Spleen (tissue), 11 donors: ENCODE results near the gene G6PD. TPM values are rescaled to one million over a fixed set of nuclear protein-coding genes. Genes with fewer than 3 reads are reported as not detected.
A peak's percentile ranks its signal among the peaks of the same experiment; 100 is the strongest.

Experiments
- DNase-seq: peaks from one replicate; pipeline ENCODE4 v3.0.0-alpha.2; 2020
- H3K27ac ChIP-seq, 8 donors: fragments of 200-600 bp; sonication (generic) in 7 of 8; 1 replicate in 4 of 8; 2 replicates in 4 of 8; pipeline versions ENCODE4 v1.5.0 to v1.8.0; 2016 to 2021; ENCODE audit warnings: inconsistent platforms in 4 of 8, mild to moderate bottlenecking in 4 of 8, moderate library complexity in 1 of 8
- H3K27me3 ChIP-seq, 7 donors: fragments of 200-600 bp; sonication (generic) in 6 of 7; replicated peaks in 1 of 7; 1 replicate in 4 of 7; 2 replicates in 3 of 7; pipeline versions ENCODE4 v1.5.0 to v1.8.0; 2016 to 2021; ENCODE audit warnings: inconsistent platforms in 3 of 7, mild to moderate bottlenecking in 1 of 7
- H3K36me3 ChIP-seq, 6 donors: fragments of 200-600 bp; sonication (generic) in 5 of 6; 1 replicate in 4 of 6; 2 replicates in 2 of 6; pipeline versions ENCODE4 v1.5.0 to v1.8.0; 2016 to 2021; ENCODE audit warnings: inconsistent platforms in 2 of 6
- H3K4me1 ChIP-seq, 6 donors: fragments of 200-600 bp; sonication (generic) in 5 of 6; 1 replicate in 3 of 6; 2 replicates in 3 of 6; pipeline versions ENCODE4 v1.5.0 to v1.8.0; 2016 to 2021; ENCODE audit warnings: inconsistent platforms in 3 of 6
- H3K4me3 ChIP-seq, 8 donors: fragments of 200-600 bp; sonication (generic) in 7 of 8; 1 replicate in 4 of 8; 2 replicates in 4 of 8; pipeline versions ENCODE4 v1.5.0 to v1.8.0; 2016 to 2021; ENCODE audit warnings: inconsistent platforms in 4 of 8, mild to moderate bottlenecking in 4 of 8, moderate library complexity in 2 of 8
- H3K9me3 ChIP-seq, 8 donors: fragments of 200-600 bp; sonication (generic) in 7 of 8; 1 replicate in 4 of 8; 2 replicates in 4 of 8; pipeline versions ENCODE4 v1.5.0 to v1.8.0; 2016 to 2021; ENCODE audit warnings: inconsistent platforms in 4 of 8
- POLR2A ChIP-seq, 3 donors: fragments of 450-650 bp; IDR thresholded peaks; one replicate each; pipeline ENCODE4 v1.5.1; 2017; ENCODE audit warnings: antibody characterized with exemption in 3 of 3, mild to moderate bottlenecking in 1 of 3
- POLR2AphosphoS5 ChIP-seq, 3 donors: sonication (generic); formaldehyde crosslinking; IDR thresholded peaks; one replicate each; pipeline ENCODE4 v1.5.1; 2017; ENCODE audit warnings: antibody characterized with exemption in 3 of 3
- WGBS, 5 donors: extraction: QIAGEN DNeasy Blood & Tissue Kit in 3 of 5; methylation state at CpG; one replicate each; pipeline versions ENCODE4 v1.1.5 to v1.1.7; 2013 to 2018; 5-methylcytosine and 5-hydroxymethylcytosine counted together
- intact Hi-C: fragments of 100-400 bp; cut with DNase I; formaldehyde crosslinking; loops from one replicate; pipeline ENCODE4 v1.15.0; 2023; ENCODE audit warnings: low total_unique reads
- polyA plus RNA-seq, 3 donors: library from polyadenylated mRNA; stranded (reverse); fragments of 200-250 nt; gene quantifications; one replicate each; pipeline ENCODE4 v1.2.1, GENCODE V29; 2013
- total RNA-seq, 7 donors: library from RNA; depleted of rRNA in 3 of 7; stranded (reverse); fragments of >200 nt in 3 of 7; fragmentation: NEBNext Ultra II Directional in 4 of 7; extraction: Animal tissue kit (Norgen Biotek cat#: 25700) in 4 of 7; gene quantifications; one replicate each; pipeline versions ENCODE4 v1.1.0 to v1.2.1, GENCODE V29; 2016 to 2021
- TF ChIP-seq, protein P1 (sequence below), 11 experiments: fragments of 200-600 bp in 7 of 11; fragments of 450-650 bp in 4 of 11; sonication (generic) in 4 of 11; IDR thresholded peaks in 8 of 11; conservative IDR thresholded peaks in 3 of 11; 1 replicate in 7 of 11; 2 replicates in 4 of 11; pipeline versions ENCODE4 v1.4.0 to v1.8.0; 2016 to 2021; ENCODE audit warnings: antibody characterized with exemption in 11 of 11, inconsistent platforms in 4 of 11, mild to moderate bottlenecking in 1 of 11
- donor health status: healthy with polysubstance abuse.
- donor health status: DM: no; HTN: no; CAD: no; lungs with moderate emphysema.
- donor health status: DM: no; HTN: no; CAD: no.
- donor health status: Bipolar disorder and iron deficiency.
- donor health status: healthy.
- donor health status: DM: no; HTN: no; CAD: no.
- donor health status: DM: yes; HTN: yes; CAD: no.

G6PD gene
- total and polyA plus RNA-seq, 10 donors: 15.5 to 93.1 (median 62.2) TPM

DNA sequence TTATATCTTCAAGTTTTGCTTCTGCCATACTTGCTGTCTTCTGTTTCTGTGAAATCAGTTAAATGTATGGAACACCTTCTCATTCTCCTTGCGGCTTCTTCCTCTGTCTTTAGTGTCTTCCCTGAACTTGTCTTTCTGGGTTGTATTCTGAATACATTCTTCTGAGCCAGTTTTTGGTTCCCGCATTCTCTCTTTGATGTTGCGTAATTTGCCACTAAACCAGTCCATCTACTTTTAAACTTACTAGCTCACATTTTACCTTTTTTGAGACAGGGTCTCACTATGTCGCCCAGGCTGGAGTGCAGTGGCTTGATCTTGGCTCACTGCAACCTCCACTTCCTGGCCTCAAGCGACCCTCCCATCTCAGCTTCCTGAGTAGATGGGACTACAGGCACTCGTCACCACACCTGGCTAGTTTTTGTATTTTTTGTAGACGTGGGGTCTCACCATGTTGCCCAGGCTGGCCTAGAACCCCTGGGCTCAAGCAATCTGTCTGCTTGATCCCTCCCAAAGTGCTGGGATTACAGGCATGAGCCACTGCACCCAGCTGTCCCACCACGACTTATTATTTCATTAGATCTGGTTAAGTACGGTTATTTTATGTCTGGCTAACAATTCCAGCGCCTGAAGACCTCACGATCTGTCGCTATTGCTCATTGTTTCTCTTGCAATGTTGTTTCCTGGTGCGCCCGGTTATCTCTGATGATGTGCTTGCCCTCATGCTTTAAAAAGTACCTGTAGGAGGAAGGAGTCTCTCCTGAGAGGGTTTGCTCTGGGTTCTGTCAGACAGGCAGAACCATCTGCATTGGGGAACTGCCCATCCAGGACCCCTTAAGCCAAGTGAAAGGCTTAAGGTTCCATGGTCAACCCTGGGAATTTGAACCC, 20.8 kb downstream of the G6PD start:
- peaks cover 0 to 11% (median 10%) of the 10 kb centered on the region in 6 donors for H3K4me1 ChIP-seq
- no peak overlapping the region for H3K4me3 ChIP-seq
- no peak overlapping the region for H3K27ac ChIP-seq
- no peaks in the 10 kb centered on the region for H3K9me3 ChIP-seq
- DNase-seq: no peak
- intact Hi-C loops: no loop called here
- 72 to 81% (median 77%) methylated on average over 14 of the region's 14 CpGs for WGBS, 5 donors
- H3K36me3 ChIP-seq: peaks cover 0 to 7% (median 0%) of the 10 kb centered on the region in 6 donors
- TF ChIP-seq POLR2A (IDR thresholded peaks at IDR 0.05): no peak
- TF ChIP-seq, protein P1, sequence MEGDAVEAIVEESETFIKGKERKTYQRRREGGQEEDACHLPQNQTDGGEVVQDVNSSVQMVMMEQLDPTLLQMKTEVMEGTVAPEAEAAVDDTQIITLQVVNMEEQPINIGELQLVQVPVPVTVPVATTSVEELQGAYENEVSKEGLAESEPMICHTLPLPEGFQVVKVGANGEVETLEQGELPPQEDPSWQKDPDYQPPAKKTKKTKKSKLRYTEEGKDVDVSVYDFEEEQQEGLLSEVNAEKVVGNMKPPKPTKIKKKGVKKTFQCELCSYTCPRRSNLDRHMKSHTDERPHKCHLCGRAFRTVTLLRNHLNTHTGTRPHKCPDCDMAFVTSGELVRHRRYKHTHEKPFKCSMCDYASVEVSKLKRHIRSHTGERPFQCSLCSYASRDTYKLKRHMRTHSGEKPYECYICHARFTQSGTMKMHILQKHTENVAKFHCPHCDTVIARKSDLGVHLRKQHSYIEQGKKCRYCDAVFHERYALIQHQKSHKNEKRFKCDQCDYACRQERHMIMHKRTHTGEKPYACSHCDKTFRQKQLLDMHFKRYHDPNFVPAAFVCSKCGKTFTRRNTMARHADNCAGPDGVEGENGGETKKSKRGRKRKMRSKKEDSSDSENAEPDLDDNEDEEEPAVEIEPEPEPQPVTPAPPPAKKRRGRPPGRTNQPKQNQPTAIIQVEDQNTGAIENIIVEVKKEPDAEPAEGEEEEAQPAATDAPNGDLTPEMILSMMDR (IDR thresholded peaks at IDR 0.05 in 8 of 11, conservative IDR thresholded peaks at IDR 0.05 in 3 of 11): no peak
- no peak for TF ChIP-seq POLR2AphosphoS5 (IDR thresholded peaks at IDR 0.05)
- no peaks in the 10 kb centered on the region for H3K27me3 ChIP-seq

DNA sequence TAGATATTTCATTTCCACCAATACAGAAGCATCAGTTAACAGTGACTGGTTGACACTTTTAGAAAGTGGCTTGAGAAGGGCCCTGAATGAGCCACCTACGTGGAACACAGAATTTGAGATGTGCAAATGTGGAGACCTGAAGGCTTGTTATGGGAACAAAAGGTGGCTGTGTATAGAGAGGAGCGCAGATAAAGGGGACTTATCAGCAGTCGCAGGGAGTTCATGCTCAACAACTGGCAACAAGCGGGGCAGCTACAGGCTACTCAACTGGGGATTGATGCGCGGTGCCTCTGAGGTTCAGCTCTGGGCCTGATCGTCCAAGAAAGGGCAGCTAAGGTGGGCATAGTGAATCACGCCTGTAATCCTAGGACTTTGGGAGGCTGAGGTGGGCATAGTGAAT, 27.3 kb downstream of the G6PD start:
- TF ChIP-seq, protein P1 (IDR thresholded peaks at IDR 0.05 in 8 of 11, conservative IDR thresholded peaks at IDR 0.05 in 3 of 11): no peak
- TF ChIP-seq POLR2AphosphoS5 (IDR thresholded peaks at IDR 0.05) (no peak), POLR2A (IDR thresholded peaks at IDR 0.05) (no peak)
- intact Hi-C loops: no loop called here
- Histone ChIP-seq H3K9me3 (no peaks in the 10 kb centered on the region), H3K27me3 (no peaks in the 10 kb centered on the region), H3K4me1 (peaks cover 0 to 22% (median 10%) of the 10 kb centered on the region in 6 donors), H3K36me3 (no peaks in the 10 kb centered on the region), H3K27ac (no peak overlapping the region), H3K4me3 (no peak overlapping the region)
- DNase-seq: no peak
- 90 to 100% (median 95%) methylated on average over 3 to 8 of the region's 8 CpGs for WGBS, 5 donors

DNA sequence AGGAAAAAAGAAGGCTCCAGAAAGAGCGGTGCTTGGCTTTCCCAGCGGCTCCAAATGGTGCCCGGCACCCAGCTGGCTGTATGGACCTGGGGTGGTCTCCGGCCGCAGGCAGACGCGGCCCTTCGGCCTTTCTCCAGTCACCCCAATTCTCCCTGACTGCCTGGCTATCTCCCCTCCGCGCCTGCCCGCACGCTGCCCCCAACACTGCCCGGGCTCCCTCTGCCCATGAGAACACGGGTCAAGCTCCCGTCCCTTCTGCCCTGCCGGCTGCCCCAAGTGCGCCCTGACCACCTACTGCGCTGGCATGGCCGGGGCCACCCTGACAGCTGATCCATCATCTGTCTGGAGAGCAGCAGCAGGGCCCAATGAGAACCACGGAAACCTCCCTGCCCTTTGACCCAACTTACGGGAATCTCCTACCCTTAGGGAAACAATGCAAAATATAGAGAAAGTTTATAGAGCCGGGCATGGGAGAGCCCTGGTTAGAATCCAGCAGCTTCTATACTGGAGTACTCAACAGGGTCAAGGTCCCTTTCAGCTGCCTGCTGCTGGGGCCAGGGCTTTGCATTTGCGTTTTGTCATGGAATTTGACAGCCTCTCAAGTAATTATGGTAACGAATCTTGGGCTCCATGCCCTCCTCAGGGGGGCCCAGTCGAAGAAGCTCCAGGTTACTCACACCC, 29.4 kb downstream of the G6PD start:
- peaks cover 0 to 22% (median 10%) of the 10 kb centered on the region in 6 donors for H3K4me1 ChIP-seq
- WGBS, 5 donors: 70 to 80% (median 75%) methylated on average over 19 to 25 of the region's 25 CpGs
- intact Hi-C loops: no loop called here
- H3K4me3 ChIP-seq: peak overlapping the region in 3 of 8 donors; percentile 54 to 82 (median 69)
- TF ChIP-seq POLR2A (IDR thresholded peaks at IDR 0.05): no peak
- peak in 1 of 3 donors; percentile 31 for TF ChIP-seq POLR2AphosphoS5 (IDR thresholded peaks at IDR 0.05)
- H3K36me3 ChIP-seq: no peaks in the 10 kb centered on the region
- no peaks in the 10 kb centered on the region for H3K9me3 ChIP-seq
- peak; percentile 82 for DNase-seq
- H3K27ac ChIP-seq: peak overlapping the region in 7 of 8 donors; percentile 84 to 93 (median 90)
- H3K27me3 ChIP-seq: no peaks in the 10 kb centered on the region

DNA sequence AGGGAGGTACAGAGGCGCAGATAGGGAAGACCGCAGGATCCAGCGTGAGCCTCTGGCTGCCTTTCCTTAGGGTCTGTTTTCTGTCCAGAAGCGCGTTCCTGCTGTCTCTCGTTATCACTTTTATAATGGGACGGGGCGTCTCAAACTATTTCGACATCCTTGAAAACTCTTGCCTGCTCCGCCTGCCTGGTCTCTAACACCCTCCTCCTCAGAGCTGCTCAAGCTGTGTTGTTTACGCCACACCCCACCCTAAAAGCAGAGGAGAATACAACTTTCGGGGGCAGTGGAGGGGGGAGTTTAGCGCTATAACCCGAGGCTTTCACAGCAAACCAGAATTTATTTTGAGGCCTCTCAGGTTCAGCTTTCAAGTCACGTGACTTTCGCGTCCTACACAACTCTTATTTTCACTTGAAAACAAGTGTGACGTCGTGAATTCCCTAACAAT, 30.0 kb downstream of the G6PD start:
- H3K4me1 ChIP-seq: peaks cover 0 to 24% (median 12%) of the 10 kb centered on the region in 6 donors
- TF ChIP-seq, protein P1 (IDR thresholded peaks at IDR 0.05 in 8 of 11, conservative IDR thresholded peaks at IDR 0.05 in 3 of 11): no peak
- TF ChIP-seq POLR2A (IDR thresholded peaks at IDR 0.05): no peak
- TF ChIP-seq POLR2AphosphoS5 (IDR thresholded peaks at IDR 0.05): no peak
- WGBS, 5 donors: 10 to 50% (median 17%) methylated on average over 17 to 19 of the region's 19 CpGs
- peak overlapping the region; percentile 72 to 93 (median 90) for H3K27ac ChIP-seq
- H3K36me3 ChIP-seq: no peaks in the 10 kb centered on the region
- peak overlapping the region; percentile 1 to 82 (median 54) for H3K4me3 ChIP-seq
- H3K9me3 ChIP-seq: no peaks in the 10 kb centered on the region
- DNase-seq: no peak
- intact Hi-C loops: no loop called here
- no peaks in the 10 kb centered on the region for H3K27me3 ChIP-seq
